K562 (cell line): ENCODE data around the gene GNGT1. TPM values are rescaled to one million over a fixed set of nuclear protein-coding genes. Genes with fewer than 3 reads are reported as not detected.

ENCODE experiments used
- ATAC-seq: fragments of 200-7000 bp; cut with Tn5 transposase; 3 replicates; pipeline ENCODE4 v1.9.1; 2020; ENCODE audit warnings: moderate library complexity
- BruUV-seq: library from RNA; stranded (reverse); fragments of 400-500 nt; replicated peaks from 2 replicates; lab custom pipeline; 2021; lab: Mats Ljungman, UMichigan
- CTCF ChIA-PET: fragments of 300-600 bp; formaldehyde crosslinking; extraction: SDS; loops from one replicate; lab custom pipeline; 2021; ENCODE audit warnings: low intra/inter-chr PET ratio; lab: Yijun Ruan, JAX
- POLR2A ChIA-PET: fragments of 300-600, 350-650 bp; sonication (Branson Sonifier 250); formaldehyde crosslinking; extraction: SDS; loops from one replicate; lab custom pipeline; 2021; ENCODE audit warnings: antibody characterized with exemption, inconsistent platforms; lab: Yijun Ruan, JAX
- DNase-seq, 4 experiments: peaks; one replicate each; pipeline versions ENCODE4 v3.0.0 to v3.0.0-alpha.2; 2011 to 2018; ENCODE audit warnings: low spot score in 3 of 4, mixed read lengths in 3 of 4; ENCODE audit errors: extremely low read depth in 1 of 4
- FAIRE-seq: peaks from 2 replicates; lab custom pipeline; 2011; peaks lifted over from hg19 to GRCh38; lab: Jason Lieb, UNC
- H2AFZ ChIP-seq: 2 replicates; pipeline ENCODE4 v1.6.0; 2011; ENCODE audit warnings: low read depth, low read length, control low read depth, inconsistent platforms
- H3K27ac ChIP-seq: fragments of 200-600 bp; 3 replicates; pipeline ENCODE4 v1.8.0; 2011; ENCODE audit warnings: low read depth, mild to moderate bottlenecking, control low read depth, inconsistent platforms, low read length, moderate library complexity, mixed read lengths; ENCODE audit errors: extremely low read depth
- H3K27me3 ChIP-seq, 2 experiments: fragments of 300-600 bp in 1 of 2; 2 replicates in 1 of 2; 3 replicates in 1 of 2; pipeline versions ENCODE4 v1.6.0 to v1.8.0; 2011; ENCODE audit warnings: inconsistent platforms in 2 of 2, low read length in 2 of 2, mild to moderate bottlenecking in 1 of 2, mixed read lengths in 1 of 2, moderate library complexity in 1 of 2; ENCODE audit not compliant: control insufficient read depth in 2 of 2, insufficient read depth in 2 of 2
- H3K36me3 ChIP-seq: fragments of 300-600 bp; 3 replicates; pipeline ENCODE4 v1.8.0; 2011; ENCODE audit warnings: mild to moderate bottlenecking, low read length, inconsistent platforms; ENCODE audit not compliant: control insufficient read depth, insufficient read depth
- H3K4me1 ChIP-seq, 2 experiments: fragments of 200-600 bp in 1 of 2; replicated peaks in 1 of 2; 2 replicates in 1 of 2; 3 replicates in 1 of 2; pipeline versions ENCODE4 v1.5.1 to v1.8.0; 2011; ENCODE audit warnings: inconsistent platforms in 2 of 2, low read length in 2 of 2, mild to moderate bottlenecking in 1 of 2, mixed read lengths in 1 of 2, moderate library complexity in 1 of 2; ENCODE audit not compliant: control insufficient read depth in 2 of 2, insufficient read depth in 2 of 2
- H3K4me2 ChIP-seq: 2 replicates; pipeline ENCODE4 v1.6.1; 2011; ENCODE audit warnings: low read length, control low read depth, inconsistent platforms, mixed read lengths; ENCODE audit not compliant: insufficient read depth
- H3K4me3 ChIP-seq: fragments of 200-600 bp; sonication (generic), shearing (Covaris generic); 2 replicates; pipeline ENCODE4 v1.5.1; 2016; ENCODE audit warnings: control low read depth, inconsistent platforms
- H3K79me2 ChIP-seq: fragments of 200-600 bp; 3 replicates; pipeline ENCODE4 v1.8.0; 2011; ENCODE audit warnings: low read length, inconsistent platforms; ENCODE audit not compliant: control insufficient read depth, insufficient read depth
- H3K9ac ChIP-seq, 2 experiments: 2 replicates each; pipeline versions ENCODE4 v1.6.0 to v1.6.1; 2011; ENCODE audit warnings: low read depth in 2 of 2, low read length in 2 of 2, control low read depth in 1 of 2, inconsistent platforms in 1 of 2, mild to moderate bottlenecking in 1 of 2, mixed read lengths in 1 of 2; ENCODE audit not compliant: insufficient read depth in 1 of 2
- H3K9me1 ChIP-seq: one replicate; pipeline ENCODE4 v1.6.0; 2011; ENCODE audit warnings: inconsistent platforms, mild to moderate bottlenecking, low read length, moderate library complexity; ENCODE audit not compliant: control insufficient read depth, insufficient read depth
- H3K9me3 ChIP-seq: replicated peaks from 2 replicates; pipeline ENCODE4 v1.5.1; 2011; ENCODE audit warnings: low read depth, low read length, inconsistent platforms; ENCODE audit not compliant: control insufficient read depth, insufficient read depth
- H4K20me1 ChIP-seq: replicated peaks from 2 replicates; pipeline ENCODE4 v1.6.1; 2011; ENCODE audit warnings: low read length, inconsistent platforms, mixed read lengths; ENCODE audit not compliant: control insufficient read depth, insufficient read depth
- ATF7 ChIP-seq: fragments of 450-650 bp; IDR thresholded peaks from 2 replicates; pipeline ENCODE4 v1.7.1; 2014; ENCODE audit warnings: mild to moderate bottlenecking, moderate library complexity
- ETS2 ChIP-seq: IDR thresholded peaks from 2 replicates; pipeline ENCODE4 v1.6.1; 2016; ENCODE audit warnings: borderline replicate concordance, missing genetic modification characterization, mild to moderate bottlenecking, moderate library complexity, missing compliant biosample characterization; ENCODE audit not compliant: poor library complexity, severe bottlenecking
- GABPB1 ChIP-seq: sonication (generic); formaldehyde crosslinking; IDR thresholded peaks from 2 replicates; pipeline ENCODE4 v1.8.0; 2022; ENCODE audit warnings: mild to moderate bottlenecking, missing genetic modification reagents
- HMGN3 ChIP-seq: IDR thresholded peaks from 2 replicates; pipeline ENCODE4 v1.6.1; 2011; ENCODE audit warnings: borderline replicate concordance, low read depth, mild to moderate bottlenecking, mixed read lengths, low read length; ENCODE audit not compliant: insufficient read length; ENCODE audit errors: extremely low read depth
- RAD21 ChIP-seq, 2 experiments: fragments of 250-450 bp in 1 of 2; fragments of 450-650 bp in 1 of 2; sonication (Bioruptor Pico) in 1 of 2; formaldehyde crosslinking in 1 of 2; IDR thresholded peaks in 1 of 2; conservative IDR thresholded peaks in 1 of 2; 2 replicates each; pipeline versions ENCODE4 v1.4.0 to v1.8.0; 2020 to 2022; ENCODE audit warnings: mild to moderate bottlenecking in 2 of 2, moderate library complexity in 1 of 2
- RAD51 ChIP-seq: fragments of 450-650 bp; IDR thresholded peaks from 2 replicates; pipeline ENCODE4 v1.7.1; 2016; ENCODE audit warnings: low read depth, mild to moderate bottlenecking, borderline replicate concordance
- SMARCE1 ChIP-seq: fragments of 450-650 bp; IDR thresholded peaks from 2 replicates; pipeline ENCODE4 v1.7.1; 2016; ENCODE audit warnings: mild to moderate bottlenecking
- ZBTB8A ChIP-seq: fragments of 450-650 bp; IDR thresholded peaks from 2 replicates; pipeline ENCODE4 v1.6.1; 2018; ENCODE audit warnings: mild to moderate bottlenecking, moderate library complexity; ENCODE audit not compliant: partially characterized antibody
- ZNF282 ChIP-seq: sonication (generic); formaldehyde crosslinking; IDR thresholded peaks from 2 replicates; pipeline ENCODE4 v1.8.1; 2023; ENCODE audit warnings: missing genetic modification reagents
- WGBS: fragments of 100-300 bp; shearing (Covaris generic); methylation state at CpG from one replicate; pipeline ENCODE4 v1.1.6; 2016; ENCODE audit warnings: low coverage, mixed read lengths; ENCODE audit not compliant: insufficient coverage; ENCODE audit errors: missing lambda C conversion rate; 5-methylcytosine and 5-hydroxymethylcytosine counted together
- in situ Hi-C: fragments of 300-500 bp; cut with MboI; formaldehyde crosslinking; loops from 4 replicates; pipeline ENCODE4 v1.15.0; 2018; ENCODE audit warnings: inconsistent platforms, mixed read lengths
- intact Hi-C: fragments of 100-400 bp; cut with micrococcal nuclease; formaldehyde crosslinking; loops from 2 replicates; pipeline ENCODE4 v1.14.2; 2022
- polyA plus RNA-seq, 8 experiments: library from polyadenylated mRNA; depleted of rRNA in 4 of 8; stranded (reverse) in 5 of 8; unstranded in 3 of 8; fragments of >200 nt; fragmentation: Nextera tagmentation in 2 of 8; fragmentation: Illumina TruSeq in 1 of 8; extraction: Ambion mirVana in 2 of 8; extraction: Trizol in 1 of 8; gene quantifications; 2 replicates each; pipeline versions ENCODE4 v1.2.1 to v1.2.3, GENCODE V29; 2011 to 2014; ENCODE audit warnings: inconsistent platforms in 1 of 8, missing spikeins in 1 of 8
- total RNA-seq, 7 experiments: library from RNA; depleted of rRNA in 6 of 7; stranded (reverse); fragments of >200 nt in 6 of 7; fragmentation: Illumina TruSeq in 2 of 7; extraction: Trizol in 2 of 7; gene quantifications; 2 replicates each; pipeline versions ENCODE4 v1.2.1 to v1.2.3, GENCODE V29; 2011 to 2021; ENCODE audit warnings: low replicate concordance in 1 of 7
- TF ChIP-seq, protein P1 (sequence below), 2 experiments: fragments of 450-650 bp in 1 of 2; sonication (generic) in 1 of 2; formaldehyde crosslinking in 1 of 2; IDR thresholded peaks in 1 of 2; conservative IDR thresholded peaks in 1 of 2; 2 replicates each; pipeline versions ENCODE4 v1.6.1 to v1.8.1; 2016 to 2023; ENCODE audit warnings: mild to moderate bottlenecking in 2 of 2, moderate library complexity in 2 of 2, inconsistent platforms in 1 of 2, missing genetic modification reagents in 1 of 2
- TF ChIP-seq, protein P2 (sequence below): fragments of 250-450 bp; sonication (Bioruptor Pico); IDR thresholded peaks from 2 replicates; pipeline ENCODE4 v1.8.0; 2021; ENCODE audit warnings: borderline replicate concordance, mild to moderate bottlenecking, moderate library complexity; ENCODE audit not compliant: poor library complexity, severe bottlenecking
- TF ChIP-seq, protein P3 (sequence below), 3 experiments: IDR thresholded peaks in 2 of 3; conservative IDR thresholded peaks in 1 of 3; 2 replicates each; pipeline ENCODE4 v1.5.1; 2011 to 2012; ENCODE audit warnings: low read length in 3 of 3, mild to moderate bottlenecking in 3 of 3, control low read depth in 2 of 3, improper control_type of control experiment in 1 of 3, inconsistent platforms in 1 of 3, low read depth in 1 of 3, mixed read lengths in 1 of 3, moderate library complexity in 1 of 3; ENCODE audit not compliant: insufficient read depth in 2 of 3

Gene GNGT1
- total and polyA plus RNA-seq, 9 of the 15 experiments (the other 6 are each of a cell fraction or from before 2014, with no cell fraction given): 0.04 to 0.83 (median 0.51) TPM; not detected in 2

DNA sequence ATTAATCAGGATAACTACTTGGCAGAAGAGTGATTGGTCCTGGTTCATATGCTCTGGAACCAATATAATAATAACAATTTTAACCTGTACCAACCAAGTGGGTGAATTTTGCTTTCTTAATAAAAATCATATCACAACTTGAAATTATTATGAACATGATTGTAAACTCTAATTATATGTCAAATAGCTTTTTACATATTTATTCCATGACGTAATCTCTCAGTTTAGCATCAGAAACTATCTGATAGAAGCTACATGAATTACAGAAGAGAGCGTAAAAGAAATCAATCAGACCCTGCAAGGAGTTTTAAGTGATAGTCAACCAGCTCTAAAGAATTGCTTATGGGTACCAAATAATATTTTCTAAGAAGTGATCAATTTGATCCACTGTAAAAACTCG is 25.3 kb downstream of the GNGT1 start:
- Histone ChIP-seq H3K9ac (no peak overlapping the region), H3K4me1 (no peaks in the 10 kb centered on the region), H2AFZ (no peak overlapping the region), H4K20me1 (no peaks in the 10 kb centered on the region), H3K9me1 (no peaks in the 10 kb centered on the region), H3K36me3 (no peaks in the 10 kb centered on the region), H3K79me2 (no peaks in the 10 kb centered on the region), H3K4me3 (no peak overlapping the region), H3K27ac (no peak overlapping the region), H3K27me3 (peaks cover 2 to 4% of the 10 kb centered on the region in 2 experiments; a peak in 2 of 5 replicates), H3K9me3 (no peaks in the 10 kb centered on the region), H3K4me2 (no peak overlapping the region)
- CTCF ChIA-PET: no interaction called here
- DNase-seq: no peak
- no TSS peak for BruUV-seq
- no peak for ATAC-seq
- intact Hi-C loops: no loop called here
- 11% methylated on average over 3 of the region's 3 CpGs for WGBS
- FAIRE-seq: no peak
- POLR2A ChIA-PET: no interaction called here
- in situ Hi-C loops: no loop called here
- no peak for TF ChIP-seq GABPB1
- TF ChIP-seq, protein P1, sequence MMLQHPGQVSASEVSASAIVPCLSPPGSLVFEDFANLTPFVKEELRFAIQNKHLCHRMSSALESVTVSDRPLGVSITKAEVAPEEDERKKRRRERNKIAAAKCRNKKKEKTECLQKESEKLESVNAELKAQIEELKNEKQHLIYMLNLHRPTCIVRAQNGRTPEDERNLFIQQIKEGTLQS (IDR thresholded peaks at IDR 0.05): peak; percentile 21; the same call in 1 of the 2 replicates
- TF ChIP-seq, protein P1 (CRISPR knock-in tag; conservative IDR thresholded peaks at IDR 0.05): no peak
- no peak for TF ChIP-seq RAD21 (CRISPR knock-in tag; conservative IDR thresholded peaks at IDR 0.05 in 1 of 2, IDR thresholded peaks at IDR 0.05 in 1 of 2)
- TF ChIP-seq, protein P2, sequence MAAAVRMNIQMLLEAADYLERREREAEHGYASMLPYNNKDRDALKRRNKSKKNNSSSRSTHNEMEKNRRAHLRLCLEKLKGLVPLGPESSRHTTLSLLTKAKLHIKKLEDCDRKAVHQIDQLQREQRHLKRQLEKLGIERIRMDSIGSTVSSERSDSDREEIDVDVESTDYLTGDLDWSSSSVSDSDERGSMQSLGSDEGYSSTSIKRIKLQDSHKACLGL (CRISPR knock-in tag): no peak
- no peak for TF ChIP-seq ZNF282 (CRISPR knock-in tag)
- no peak for TF ChIP-seq SMARCE1
- TF ChIP-seq ATF7: peak; percentile 38; the same call in 1 of the 2 replicates
- no peak for TF ChIP-seq RAD51
- TF ChIP-seq HMGN3: no peak
- no peak for TF ChIP-seq ZBTB8A
- TF ChIP-seq, protein P3, sequence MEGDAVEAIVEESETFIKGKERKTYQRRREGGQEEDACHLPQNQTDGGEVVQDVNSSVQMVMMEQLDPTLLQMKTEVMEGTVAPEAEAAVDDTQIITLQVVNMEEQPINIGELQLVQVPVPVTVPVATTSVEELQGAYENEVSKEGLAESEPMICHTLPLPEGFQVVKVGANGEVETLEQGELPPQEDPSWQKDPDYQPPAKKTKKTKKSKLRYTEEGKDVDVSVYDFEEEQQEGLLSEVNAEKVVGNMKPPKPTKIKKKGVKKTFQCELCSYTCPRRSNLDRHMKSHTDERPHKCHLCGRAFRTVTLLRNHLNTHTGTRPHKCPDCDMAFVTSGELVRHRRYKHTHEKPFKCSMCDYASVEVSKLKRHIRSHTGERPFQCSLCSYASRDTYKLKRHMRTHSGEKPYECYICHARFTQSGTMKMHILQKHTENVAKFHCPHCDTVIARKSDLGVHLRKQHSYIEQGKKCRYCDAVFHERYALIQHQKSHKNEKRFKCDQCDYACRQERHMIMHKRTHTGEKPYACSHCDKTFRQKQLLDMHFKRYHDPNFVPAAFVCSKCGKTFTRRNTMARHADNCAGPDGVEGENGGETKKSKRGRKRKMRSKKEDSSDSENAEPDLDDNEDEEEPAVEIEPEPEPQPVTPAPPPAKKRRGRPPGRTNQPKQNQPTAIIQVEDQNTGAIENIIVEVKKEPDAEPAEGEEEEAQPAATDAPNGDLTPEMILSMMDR (IDR thresholded peaks at IDR 0.05 in 2 of 3, conservative IDR thresholded peaks at IDR 0.05 in 1 of 3; ENCODE audit: insufficient read depth in 2 of 3, low read depth in 1 of 3, low read length in 3 of 3): no peak
- no peak for TF ChIP-seq ETS2
